ENCODE measurements around the gene PEX14.

GRCh38 chr1:10444795-10445397 lies 29.9 kb upstream of the PEX14 start:
- TF ChIP-seq, protein P1, sequence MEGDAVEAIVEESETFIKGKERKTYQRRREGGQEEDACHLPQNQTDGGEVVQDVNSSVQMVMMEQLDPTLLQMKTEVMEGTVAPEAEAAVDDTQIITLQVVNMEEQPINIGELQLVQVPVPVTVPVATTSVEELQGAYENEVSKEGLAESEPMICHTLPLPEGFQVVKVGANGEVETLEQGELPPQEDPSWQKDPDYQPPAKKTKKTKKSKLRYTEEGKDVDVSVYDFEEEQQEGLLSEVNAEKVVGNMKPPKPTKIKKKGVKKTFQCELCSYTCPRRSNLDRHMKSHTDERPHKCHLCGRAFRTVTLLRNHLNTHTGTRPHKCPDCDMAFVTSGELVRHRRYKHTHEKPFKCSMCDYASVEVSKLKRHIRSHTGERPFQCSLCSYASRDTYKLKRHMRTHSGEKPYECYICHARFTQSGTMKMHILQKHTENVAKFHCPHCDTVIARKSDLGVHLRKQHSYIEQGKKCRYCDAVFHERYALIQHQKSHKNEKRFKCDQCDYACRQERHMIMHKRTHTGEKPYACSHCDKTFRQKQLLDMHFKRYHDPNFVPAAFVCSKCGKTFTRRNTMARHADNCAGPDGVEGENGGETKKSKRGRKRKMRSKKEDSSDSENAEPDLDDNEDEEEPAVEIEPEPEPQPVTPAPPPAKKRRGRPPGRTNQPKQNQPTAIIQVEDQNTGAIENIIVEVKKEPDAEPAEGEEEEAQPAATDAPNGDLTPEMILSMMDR (optimal IDR thresholded peaks at IDR 0.05 in 1 of 3, IDR thresholded peaks at IDR 0.05 in 1 of 3, conservative IDR thresholded peaks at IDR 0.05 in 1 of 3; ENCODE audit: extremely low read depth in 1 of 3, insufficient read depth in 2 of 3, low read length in 3 of 3): no peak
- TF ChIP-seq EZH2 (IDR thresholded peaks at IDR 0.05; ENCODE audit: low read length): no peak

Data from keratinocyte (primary cell).